Measurements from ENCODE around the gene UGCG. TPM values are rescaled to one million over a fixed set of nuclear protein-coding genes. Genes with fewer than 3 reads are reported as not detected.

Gene UGCG
- total RNA-seq, 1 experiment from 2014 or later = 32.6 TPM

DNA sequence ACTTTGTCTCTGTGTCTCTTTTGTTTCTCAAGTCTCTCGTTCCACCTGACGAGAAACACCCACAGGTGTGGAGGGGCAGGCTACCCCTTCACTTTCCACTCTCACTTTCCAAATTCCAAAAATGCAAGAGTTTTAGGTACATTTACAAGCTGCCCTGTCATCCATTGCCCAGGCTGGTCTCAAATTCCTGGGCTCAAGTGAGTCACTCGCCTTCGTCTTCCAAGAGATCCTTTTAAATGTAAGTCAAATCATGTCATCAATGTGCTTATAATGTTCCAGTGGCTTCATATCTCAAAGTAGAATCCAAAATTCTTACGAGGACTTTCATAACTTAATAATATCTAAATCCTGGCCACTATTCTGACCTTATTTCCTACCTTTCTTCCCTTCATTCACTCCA is 20.4 kb upstream of the UGCG start (continued):
- TF ChIP-seq EZH2phosphoT487 (IDR thresholded peaks at IDR 0.05; ENCODE audit: borderline replicate concordance) = no peak

GRCh38 chr9:111877420-111877819 is 19.2 kb upstream of the UGCG start:
- H3K4me2 ChIP-seq (ENCODE audit: low read length) = no peak overlapping the region
- no TSS peak for BruUV-seq (replicated peaks)
- no peak overlapping the region for H3K27ac ChIP-seq (ENCODE audit: low read depth, low read length)
- H3K9ac ChIP-seq (ENCODE audit: low read length) = no peak overlapping the region
- no peaks in the 10 kb centered on the region for H3K27me3 ChIP-seq (ENCODE audit: insufficient read depth, low read length)
- intact Hi-C loops (cut with micrococcal nuclease) = no loop called here
- no peaks in the 10 kb centered on the region for H3K4me1 ChIP-seq (ENCODE audit: control insufficient read depth in 1 of 2, insufficient read depth in 2 of 2, low read length in 2 of 2)
- CTCF ChIA-PET = no interaction called here
- DNase-seq (ENCODE audit: low read depth, low spot score) = no peak
- no peak for ATAC-seq
- H3K79me2 ChIP-seq (ENCODE audit: insufficient read depth, low read length) = no peaks in the 10 kb centered on the region
- no peak overlapping the region for H3K4me3 ChIP-seq (replicated peaks in 1 of 2; ENCODE audit: low read depth in 1 of 2, low read length in 2 of 2)
- H4K20me1 ChIP-seq (ENCODE audit: insufficient read depth) = no peaks in the 10 kb centered on the region
- H3K36me3 ChIP-seq (ENCODE audit: control insufficient read depth in 1 of 2, insufficient read depth in 2 of 2, low read length in 2 of 2) = no peaks in the 10 kb centered on the region
- no peak overlapping the region for H2AFZ ChIP-seq (ENCODE audit: low read depth, low read length, poor library complexity, severe bottlenecking)
- RAD21 ChIA-PET (ENCODE audit: low non-redundant PET in 1 of 2, low total read pairs in 2 of 2, uncharacterized antibody in 2 of 2, unreplicated experiment in 2 of 2) = no interaction called here
- H3K9me2 ChIP-seq (ENCODE audit: insufficient read depth) = no peaks in the 10 kb centered on the region
- POLR2A ChIA-PET = no interaction called here
- peaks cover 0 to 8% of the 10 kb centered on the region in 2 experiments; a peak in 1 of 4 replicates for H3K9me3 ChIP-seq (ENCODE audit: control insufficient read depth in 1 of 2, insufficient read depth in 1 of 2, low read depth in 1 of 2, low read length in 2 of 2)
- TF ChIP-seq REST (IDR thresholded peaks at IDR 0.05; ENCODE audit: low read depth) = no peak
- no peak for TF ChIP-seq ZNF274 (IDR thresholded peaks at IDR 0.05; ENCODE audit: low read depth, low read length)
- no peak for TF ChIP-seq SIN3A (IDR thresholded peaks at IDR 0.05; ENCODE audit: low read depth)
- no peak for TF ChIP-seq CEBPB (IDR thresholded peaks at IDR 0.05; ENCODE audit: low read depth)
- TF ChIP-seq JUND (IDR thresholded peaks at IDR 0.05) = no peak
- TF ChIP-seq EZH2 (IDR thresholded peaks at IDR 0.05) = no peak
- no peak for TF ChIP-seq FOSL1 (IDR thresholded peaks at IDR 0.05; ENCODE audit: low read depth)
- no peak for TF ChIP-seq ELF1 (IDR thresholded peaks at IDR 0.05; ENCODE audit: borderline replicate concordance, low read depth)
- TF ChIP-seq ZFX (IDR thresholded peaks at IDR 0.05) = no peak
- TF ChIP-seq ZBTB33 (IDR thresholded peaks at IDR 0.05; ENCODE audit: extremely low read depth, insufficient replicate concordance, low read length) = no peak
- no peak for TF ChIP-seq TCF7L2 (IDR thresholded peaks at IDR 0.05; ENCODE audit: borderline replicate concordance, extremely low read depth, insufficient read depth, insufficient read length)
